Endodermal cell (in vitro differentiated cells): ENCODE results near the gene LPGAT1. TPM values are rescaled to one million over a fixed set of nuclear protein-coding genes. Genes with fewer than 3 reads are reported as not detected.

Experiments
- DNase-seq: peaks from one replicate; pipeline ENCODE4 v3.0.0-alpha.2; 2017
- H3K27ac ChIP-seq: 2 replicates; pipeline ENCODE4 v1.5.1; 2013; ENCODE audit warnings: mild to moderate bottlenecking, low read depth, low read length, moderate library complexity
- H3K27me3 ChIP-seq: 2 replicates; pipeline ENCODE4 v1.6.1; 2013; ENCODE audit warnings: mild to moderate bottlenecking, low read length, moderate library complexity; ENCODE audit not compliant: insufficient read depth, control insufficient read depth, poor library complexity, severe bottlenecking
- H3K36me3 ChIP-seq: 2 replicates; pipeline ENCODE4 v1.7.0; 2013; ENCODE audit warnings: mild to moderate bottlenecking, low read length, moderate library complexity; ENCODE audit not compliant: control insufficient read depth, insufficient read depth
- H3K4me1 ChIP-seq: one replicate; pipeline ENCODE4 v1.7.0; 2013; ENCODE audit warnings: low read length; ENCODE audit not compliant: control insufficient read depth, insufficient read depth
- H3K4me3 ChIP-seq: 2 replicates; pipeline ENCODE4 v1.5.1; 2013; ENCODE audit warnings: mild to moderate bottlenecking, low read length, moderate library complexity
- H3K9ac ChIP-seq: 2 replicates; pipeline ENCODE4 v1.6.1; 2013; ENCODE audit warnings: mild to moderate bottlenecking, low read length, moderate library complexity; ENCODE audit not compliant: poor library complexity, severe bottlenecking; ENCODE audit errors: extremely low read depth
- H3K9me3 ChIP-seq: 2 replicates; pipeline ENCODE4 v1.6.1; 2013; ENCODE audit warnings: mild to moderate bottlenecking, low read length, moderate library complexity; ENCODE audit not compliant: control insufficient read depth
- H3K27ac Mint-ChIP-seq: 2 replicates; pipeline ENCODE4 v1.8.0; 2020; ENCODE audit warnings: mixed read lengths
- H3K27me3 Mint-ChIP-seq: 2 replicates; pipeline ENCODE4 v1.8.0; 2021; ENCODE audit warnings: mild to moderate bottlenecking, mixed read lengths; ENCODE audit not compliant: insufficient read depth
- H3K36me3 Mint-ChIP-seq: 2 replicates; pipeline ENCODE4 v1.8.0; 2020; ENCODE audit warnings: low read depth, mixed read lengths
- H3K4me1 Mint-ChIP-seq: 2 replicates; pipeline ENCODE4 v1.8.0; 2020; ENCODE audit warnings: mixed read lengths
- H3K4me3 Mint-ChIP-seq: 2 replicates; pipeline ENCODE4 v1.8.0; 2020; ENCODE audit warnings: mild to moderate bottlenecking, moderate library complexity, mixed read lengths
- H3K9me3 Mint-ChIP-seq: 2 replicates; pipeline ENCODE4 v1.8.0; 2020; ENCODE audit warnings: mild to moderate bottlenecking, mixed read lengths
- CTCF ChIP-seq: fragments of 200-600 bp; sonication (generic); conservative IDR thresholded peaks from 2 replicates; pipeline ENCODE4 v1.5.0; 2021; ENCODE audit warnings: antibody characterized with exemption, mild to moderate bottlenecking
- WGBS, 2 experiments: methylation state at CpG; one replicate each; pipeline versions ENCODE4 v1.1.5 to v1.1.7; 2013; ENCODE audit warnings: missing lambda C conversion rate in 2 of 2, mixed read lengths in 1 of 2; ENCODE audit not compliant: insufficient coverage in 1 of 2, insufficient read length in 1 of 2; 5-methylcytosine and 5-hydroxymethylcytosine counted together
- total RNA-seq, 2 donors: library from RNA; stranded (reverse); fragmentation: NEBNext Ultra II Directional in 1 of 2; extraction: Animal tissue kit (Norgen Biotek cat#: 25700) in 1 of 2; gene quantifications; 2 replicates in 1 of 2; 3 replicates in 1 of 2; pipeline ENCODE4 v1.2.1, GENCODE V29; 2021

The LPGAT1 gene
- total RNA-seq, 2 donors from 2014 or later: 57.0 to 66.9 TPM

GRCh38 chr1:211742272-211742671, 88.3 kb downstream of the LPGAT1 start:
- no peak overlapping the region for H3K4me3 ChIP-seq
- H3K9me3 Mint-ChIP-seq: no peaks in the 10 kb centered on the region
- no peak for TF ChIP-seq CTCF
- no peaks in the 10 kb centered on the region for H3K27me3 ChIP-seq
- peaks cover 8% of the 10 kb centered on the region for H3K36me3 ChIP-seq
- WGBS, 2 experiments: 100% methylated on average over 1 of the region's 1 CpG; no CpG with 5 or more reads in 1 of the 2 experiments
- no peak overlapping the region for H3K9ac ChIP-seq
- no peak overlapping the region for H3K4me3 Mint-ChIP-seq
- H3K27ac ChIP-seq: no peak overlapping the region
- H3K27me3 Mint-ChIP-seq: peaks cover 3% of the 10 kb centered on the region
- peaks cover 2% of the 10 kb centered on the region for H3K36me3 Mint-ChIP-seq
- no peaks in the 10 kb centered on the region for H3K9me3 ChIP-seq
- no peak overlapping the region for H3K27ac Mint-ChIP-seq
- DNase-seq: no peak
- peaks cover 40% of the 10 kb centered on the region for H3K4me1 Mint-ChIP-seq
- peaks cover 17% of the 10 kb centered on the region for H3K4me1 ChIP-seq

GRCh38 chr1:211741788-211742187, 88.8 kb downstream of the LPGAT1 start:
- peaks cover 17% of the 10 kb centered on the region for H3K4me1 ChIP-seq
- Mint-ChIP-seq H3K4me1 (peaks cover 41% of the 10 kb centered on the region), H3K9me3 (no peaks in the 10 kb centered on the region), H3K27ac (no peak overlapping the region), H3K4me3 (no peak overlapping the region), H3K27me3 (peaks cover 3% of the 10 kb centered on the region), H3K36me3 (peaks cover 2% of the 10 kb centered on the region)
- 89 to 96% methylated on average over 1 to 3 of the region's 3 CpGs for WGBS, 2 experiments
- H3K36me3 ChIP-seq: peaks cover 3% of the 10 kb centered on the region
- TF ChIP-seq CTCF: no peak
- H3K27me3 ChIP-seq: no peaks in the 10 kb centered on the region
- no peak overlapping the region for H3K9ac ChIP-seq
- H3K4me3 ChIP-seq: no peak overlapping the region
- no peaks in the 10 kb centered on the region for H3K9me3 ChIP-seq
- DNase-seq: no peak
- no peak overlapping the region for H3K27ac ChIP-seq

- 90 to 93% methylated on average over 2 to 9 of the region's 9 CpGs for WGBS, 2 experiments
Observed at GRCh38 chr1:211741116-211741515, 89.4 kb downstream of the LPGAT1 start.

More at GRCh38 chr1:211741116-211741515, 89.4 kb downstream of the LPGAT1 start:
- Mint-ChIP-seq H3K9me3 (no peaks in the 10 kb centered on the region), H3K27ac (no peak overlapping the region), H3K4me1 (peaks cover 41% of the 10 kb centered on the region), H3K36me3 (no peaks in the 10 kb centered on the region), H3K4me3 (no peak overlapping the region), H3K27me3 (peaks cover 3% of the 10 kb centered on the region)
- no peaks in the 10 kb centered on the region for H3K27me3 ChIP-seq
- peak; percentile 49 for DNase-seq
- H3K27ac ChIP-seq: no peak overlapping the region
- TF ChIP-seq CTCF: peak; percentile 46
- no peaks in the 10 kb centered on the region for H3K36me3 ChIP-seq
- no peaks in the 10 kb centered on the region for H3K9me3 ChIP-seq
- no peak overlapping the region for H3K9ac ChIP-seq
- no peak overlapping the region for H3K4me3 ChIP-seq
- peaks cover 17% of the 10 kb centered on the region for H3K4me1 ChIP-seq
